A549 (cell line): ENCODE measurements around the gene SOX8.

Source experiments
- CEBPB ChIP-seq, 2 experiments: fragments of >200 bp in 1 of 2; sonication (Bioruptor Twin) in 1 of 2; formaldehyde crosslinking in 1 of 2; IDR thresholded peaks; 2 replicates each; pipeline ENCODE4 v1.6.1; 2012 to 2016
- EP300 ChIP-seq, 2 experiments: fragments of >200 bp; sonication (Bioruptor Twin); formaldehyde crosslinking; IDR thresholded peaks; 2 replicates in 1 of 2; 3 replicates in 1 of 2; pipeline ENCODE4 v1.6.1; 2016 to 2017
- JUN ChIP-seq, 2 experiments: fragments of >200 bp; sonication (Bioruptor Twin); formaldehyde crosslinking; IDR thresholded peaks; 2 replicates in 1 of 2; 3 replicates in 1 of 2; pipeline ENCODE4 v1.6.1; 2016 to 2017
- KDM1A ChIP-seq: fragments of 200-600 bp; sonication (generic); IDR thresholded peaks from 2 replicates; pipeline ENCODE4 v1.6.1; 2016; ENCODE audit warnings: low read depth, mild to moderate bottlenecking
- MAX ChIP-seq: IDR thresholded peaks from 2 replicates; pipeline ENCODE4 v1.6.1; 2012
- MAZ ChIP-seq: fragments of 150-350 bp; IDR thresholded peaks from 2 replicates; pipeline ENCODE4 v1.6.1; 2014; ENCODE audit warnings: antibody characterized with exemption, low read depth, low read length, borderline replicate concordance
- NR3C1 ChIP-seq: fragments of >200 bp; sonication (Bioruptor Twin); formaldehyde crosslinking; IDR thresholded peaks from 3 replicates; pipeline ENCODE4 v1.6.1; 2017
- POLR2A ChIP-seq: IDR thresholded peaks from 2 replicates; pipeline ENCODE4 v1.6.1; 2012; ENCODE audit warnings: mild to moderate bottlenecking, low read length
- RAD21 ChIP-seq, 2 experiments: fragments of >200 bp in 1 of 2; sonication (Bioruptor Twin) in 1 of 2; formaldehyde crosslinking in 1 of 2; IDR thresholded peaks in 1 of 2; conservative IDR thresholded peaks in 1 of 2; 2 replicates in 1 of 2; 3 replicates in 1 of 2; pipeline ENCODE4 v1.6.1; 2012 to 2018; ENCODE audit warnings: inconsistent platforms in 1 of 2
- REST ChIP-seq: fragments of 200-600 bp; sonication (generic); IDR thresholded peaks from 2 replicates; pipeline ENCODE4 v1.6.1; 2016; ENCODE audit warnings: antibody characterized with exemption, mild to moderate bottlenecking, moderate library complexity
- ZFP36 ChIP-seq: fragments of 450-650 bp; IDR thresholded peaks from 2 replicates; pipeline ENCODE4 v1.6.1; 2014; ENCODE audit warnings: borderline replicate concordance; ENCODE audit not compliant: partially characterized antibody
- TF ChIP-seq, protein P1 (sequence below): fragments of >200 bp; sonication (Bioruptor Twin); formaldehyde crosslinking; IDR thresholded peaks from 3 replicates; pipeline ENCODE4 v1.5.1; 2016
- TF ChIP-seq, protein P2 (sequence below): IDR thresholded peaks from 2 replicates; pipeline ENCODE4 v1.6.1; 2012

GRCh38 chr16:935684-936083 lies 45.9 kb upstream of the SOX8 start:
- no peak for TF ChIP-seq REST
- TF ChIP-seq, protein P1, sequence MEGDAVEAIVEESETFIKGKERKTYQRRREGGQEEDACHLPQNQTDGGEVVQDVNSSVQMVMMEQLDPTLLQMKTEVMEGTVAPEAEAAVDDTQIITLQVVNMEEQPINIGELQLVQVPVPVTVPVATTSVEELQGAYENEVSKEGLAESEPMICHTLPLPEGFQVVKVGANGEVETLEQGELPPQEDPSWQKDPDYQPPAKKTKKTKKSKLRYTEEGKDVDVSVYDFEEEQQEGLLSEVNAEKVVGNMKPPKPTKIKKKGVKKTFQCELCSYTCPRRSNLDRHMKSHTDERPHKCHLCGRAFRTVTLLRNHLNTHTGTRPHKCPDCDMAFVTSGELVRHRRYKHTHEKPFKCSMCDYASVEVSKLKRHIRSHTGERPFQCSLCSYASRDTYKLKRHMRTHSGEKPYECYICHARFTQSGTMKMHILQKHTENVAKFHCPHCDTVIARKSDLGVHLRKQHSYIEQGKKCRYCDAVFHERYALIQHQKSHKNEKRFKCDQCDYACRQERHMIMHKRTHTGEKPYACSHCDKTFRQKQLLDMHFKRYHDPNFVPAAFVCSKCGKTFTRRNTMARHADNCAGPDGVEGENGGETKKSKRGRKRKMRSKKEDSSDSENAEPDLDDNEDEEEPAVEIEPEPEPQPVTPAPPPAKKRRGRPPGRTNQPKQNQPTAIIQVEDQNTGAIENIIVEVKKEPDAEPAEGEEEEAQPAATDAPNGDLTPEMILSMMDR = no peak
- TF ChIP-seq MAX = no peak
- no peak for TF ChIP-seq POLR2A
- no peak for TF ChIP-seq JUN (IDR thresholded peaks at IDR 0.05)
- no peak for TF ChIP-seq CEBPB (IDR thresholded peaks at IDR 0.05)
- no peak for TF ChIP-seq KDM1A
- no peak for TF ChIP-seq ZFP36
- TF ChIP-seq EP300 (IDR thresholded peaks at IDR 0.05) = no peak
- no peak for TF ChIP-seq MAZ
- TF ChIP-seq RAD21 (conservative IDR thresholded peaks at IDR 0.05 in 1 of 2, IDR thresholded peaks at IDR 0.05 in 1 of 2) = no peak
- TF ChIP-seq NR3C1 = no peak
- TF ChIP-seq, protein P2, sequence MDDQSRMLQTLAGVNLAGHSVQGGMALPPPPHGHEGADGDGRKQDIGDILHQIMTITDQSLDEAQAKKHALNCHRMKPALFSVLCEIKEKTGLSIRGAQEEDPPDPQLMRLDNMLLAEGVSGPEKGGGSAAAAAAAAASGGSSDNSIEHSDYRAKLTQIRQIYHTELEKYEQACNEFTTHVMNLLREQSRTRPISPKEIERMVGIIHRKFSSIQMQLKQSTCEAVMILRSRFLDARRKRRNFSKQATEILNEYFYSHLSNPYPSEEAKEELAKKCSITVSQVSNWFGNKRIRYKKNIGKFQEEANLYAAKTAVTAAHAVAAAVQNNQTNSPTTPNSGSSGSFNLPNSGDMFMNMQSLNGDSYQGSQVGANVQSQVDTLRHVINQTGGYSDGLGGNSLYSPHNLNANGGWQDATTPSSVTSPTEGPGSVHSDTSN = no peak
